ENCODE results near the gene CHRM1. TPM values are rescaled to one million over a fixed set of nuclear protein-coding genes. Genes with fewer than 3 reads are reported as not detected.

CHRM1 gene
- total and polyA plus RNA-seq, 2 donors = 0.05 TPM; not detected in 1

- Histone ChIP-seq H3K27me3 (ENCODE audit: control insufficient read depth in 2 of 2, insufficient read depth in 1 of 2, low read length in 1 of 2) (no peaks in the 10 kb centered on the region), H3K9me3 (ENCODE audit: control insufficient read depth in 2 of 2, insufficient read depth in 1 of 2, low read length in 1 of 2) (no peaks in the 10 kb centered on the region), H3K4me1 (ENCODE audit: control insufficient read depth in 2 of 2, insufficient read depth in 2 of 2, low read length in 2 of 2) (no peaks in the 10 kb centered on the region), H3K27ac (ENCODE audit: low read depth in 1 of 2, low read length in 1 of 2) (no peak overlapping the region), H3K4me3 (ENCODE audit: low read length in 2 of 2) (no peak overlapping the region), H3K36me3 (ENCODE audit: control insufficient read depth in 2 of 2, insufficient read depth in 2 of 2, low read length in 1 of 2) (peaks cover 24 to 27% of the 10 kb centered on the region in 2 donors)
- WGBS = 96% methylated on average over 10 of the region's 10 CpGs
- no peak for DNase-seq (ENCODE audit: low read depth in 6 of 9, low spot score in 9 of 9)
Observed at GRCh38 chr11:62892077-62892922, 28.9 kb downstream of the CHRM1 start.

- peaks cover 48 to 53% of the 10 kb centered on the region in 2 donors for H3K36me3 ChIP-seq (ENCODE audit: control insufficient read depth in 2 of 2, insufficient read depth in 2 of 2, low read length in 1 of 2)
- 96% methylated on average over 11 of the region's 11 CpGs for WGBS
Observed at GRCh38 chr11:62889484-62890437, 31.4 kb downstream of the CHRM1 start.

GRCh38 chr11:62889126-62889483, 32.1 kb downstream of the CHRM1 start:
- WGBS = 92% methylated on average over 2 of the region's 2 CpGs
- DNase-seq (ENCODE audit: low read depth in 6 of 9, low spot score in 9 of 9) = no peak
- no peaks in the 10 kb centered on the region for H3K4me1 ChIP-seq (ENCODE audit: control insufficient read depth in 2 of 2, insufficient read depth in 2 of 2, low read length in 2 of 2)
- H3K36me3 ChIP-seq (ENCODE audit: control insufficient read depth in 2 of 2, insufficient read depth in 2 of 2, low read length in 1 of 2) = peaks cover 54 to 59% of the 10 kb centered on the region in 2 donors
- no peaks in the 10 kb centered on the region for H3K27me3 ChIP-seq (ENCODE audit: control insufficient read depth in 2 of 2, insufficient read depth in 1 of 2, low read length in 1 of 2)
- H3K27ac ChIP-seq (ENCODE audit: low read depth in 1 of 2, low read length in 1 of 2) = no peak overlapping the region
- H3K4me3 ChIP-seq (ENCODE audit: low read length in 2 of 2) = no peak overlapping the region
- H3K9me3 ChIP-seq (ENCODE audit: control insufficient read depth in 2 of 2, insufficient read depth in 1 of 2, low read length in 1 of 2) = no peaks in the 10 kb centered on the region

More at GRCh38 chr11:62889484-62890437, 31.4 kb downstream of the CHRM1 start:
- H3K4me3 ChIP-seq (ENCODE audit: low read length in 2 of 2) = no peak overlapping the region
- no peaks in the 10 kb centered on the region for H3K27me3 ChIP-seq (ENCODE audit: control insufficient read depth in 2 of 2, insufficient read depth in 1 of 2, low read length in 1 of 2)
- DNase-seq (ENCODE audit: low read depth in 6 of 9, low spot score in 9 of 9) = no peak
- no peak overlapping the region for H3K27ac ChIP-seq (ENCODE audit: low read depth in 1 of 2, low read length in 1 of 2)
- H3K9me3 ChIP-seq (ENCODE audit: control insufficient read depth in 2 of 2, insufficient read depth in 1 of 2, low read length in 1 of 2) = no peaks in the 10 kb centered on the region
- H3K4me1 ChIP-seq (ENCODE audit: control insufficient read depth in 2 of 2, insufficient read depth in 2 of 2, low read length in 2 of 2) = no peaks in the 10 kb centered on the region

GRCh38 chr11:62888406-62888805, 32.8 kb downstream of the CHRM1 start:
- DNase-seq (ENCODE audit: low read depth in 6 of 9, low spot score in 9 of 9) = no peak
- no peaks in the 10 kb centered on the region for H3K27me3 ChIP-seq (ENCODE audit: control insufficient read depth in 2 of 2, insufficient read depth in 1 of 2, low read length in 1 of 2)
- peaks cover 0 to 4% of the 10 kb centered on the region in 2 donors for H3K4me1 ChIP-seq (ENCODE audit: control insufficient read depth in 2 of 2, insufficient read depth in 2 of 2, low read length in 2 of 2)
- no peak overlapping the region for H3K27ac ChIP-seq (ENCODE audit: low read depth in 1 of 2, low read length in 1 of 2)
- H3K9me3 ChIP-seq (ENCODE audit: control insufficient read depth in 2 of 2, insufficient read depth in 1 of 2, low read length in 1 of 2) = no peaks in the 10 kb centered on the region
- WGBS = 99% methylated on average over 14 of the region's 14 CpGs
- peaks cover 61 to 66% of the 10 kb centered on the region in 2 donors for H3K36me3 ChIP-seq (ENCODE audit: control insufficient read depth in 2 of 2, insufficient read depth in 2 of 2, low read length in 1 of 2)
- no peak overlapping the region for H3K4me3 ChIP-seq (ENCODE audit: low read length in 2 of 2)

- no peaks in the 10 kb centered on the region for H3K27me3 ChIP-seq (ENCODE audit: control insufficient read depth in 2 of 2, insufficient read depth in 1 of 2, low read length in 1 of 2)
- H3K9me3 ChIP-seq (ENCODE audit: control insufficient read depth in 2 of 2, insufficient read depth in 1 of 2, low read length in 1 of 2) = no peaks in the 10 kb centered on the region
- no peak for DNase-seq (ENCODE audit: low read depth in 6 of 9, low spot score in 9 of 9)
- H3K4me3 ChIP-seq (ENCODE audit: low read length in 2 of 2) = no peak overlapping the region
- no peak overlapping the region for H3K27ac ChIP-seq (ENCODE audit: low read depth in 1 of 2, low read length in 1 of 2)
- WGBS = 97% methylated on average over 11 of the region's 11 CpGs
- H3K4me1 ChIP-seq (ENCODE audit: control insufficient read depth in 2 of 2, insufficient read depth in 2 of 2, low read length in 2 of 2) = peaks cover 10 to 25% of the 10 kb centered on the region in 2 donors
- H3K36me3 ChIP-seq (ENCODE audit: control insufficient read depth in 2 of 2, insufficient read depth in 2 of 2, low read length in 1 of 2) = peaks cover 72 to 73% of the 10 kb centered on the region in 2 donors
Observed at GRCh38 chr11:62885137-62885750, 35.9 kb downstream of the CHRM1 start.

- Histone ChIP-seq H3K9me3 (ENCODE audit: control insufficient read depth in 2 of 2, insufficient read depth in 1 of 2, low read length in 1 of 2) (no peaks in the 10 kb centered on the region), H3K4me1 (ENCODE audit: control insufficient read depth in 2 of 2, insufficient read depth in 2 of 2, low read length in 2 of 2) (peaks cover 17 to 34% of the 10 kb centered on the region in 2 donors), H3K36me3 (ENCODE audit: control insufficient read depth in 2 of 2, insufficient read depth in 2 of 2, low read length in 1 of 2) (peaks cover 59 to 67% of the 10 kb centered on the region in 2 donors), H3K4me3 (ENCODE audit: low read length in 2 of 2) (no peak overlapping the region), H3K27me3 (ENCODE audit: control insufficient read depth in 2 of 2, insufficient read depth in 1 of 2, low read length in 1 of 2) (no peaks in the 10 kb centered on the region), H3K27ac (ENCODE audit: low read depth in 1 of 2, low read length in 1 of 2) (no peak overlapping the region)
- DNase-seq (ENCODE audit: low read depth in 6 of 9, low spot score in 9 of 9) = no peak
- 96% methylated on average over 3 of the region's 3 CpGs for WGBS
Observed at GRCh38 chr11:62883673-62884072, 37.5 kb downstream of the CHRM1 start.

GRCh38 chr11:62882788-62883501, 38.2 kb downstream of the CHRM1 start:
- Histone ChIP-seq H3K27me3 (ENCODE audit: control insufficient read depth in 2 of 2, insufficient read depth in 1 of 2, low read length in 1 of 2) (no peaks in the 10 kb centered on the region), H3K4me1 (ENCODE audit: control insufficient read depth in 2 of 2, insufficient read depth in 2 of 2, low read length in 2 of 2) (peaks cover 17 to 34% of the 10 kb centered on the region in 2 donors), H3K4me3 (ENCODE audit: low read length in 2 of 2) (peak overlapping the region; percentile 4 to 96), H3K27ac (ENCODE audit: low read depth in 1 of 2, low read length in 1 of 2) (peak overlapping the region; percentile 34 to 54), H3K9me3 (ENCODE audit: control insufficient read depth in 2 of 2, insufficient read depth in 1 of 2, low read length in 1 of 2) (no peaks in the 10 kb centered on the region), H3K36me3 (ENCODE audit: control insufficient read depth in 2 of 2, insufficient read depth in 2 of 2, low read length in 1 of 2) (peaks cover 52 to 60% of the 10 kb centered on the region in 2 donors)
- WGBS = 94% methylated on average over 5 of the region's 5 CpGs
- DNase-seq (ENCODE audit: low read depth in 6 of 9, low spot score in 9 of 9) = no peak

- H3K4me1 ChIP-seq (ENCODE audit: control insufficient read depth in 2 of 2, insufficient read depth in 2 of 2, low read length in 2 of 2) = peaks cover 17 to 34% of the 10 kb centered on the region in 2 donors
- no peaks in the 10 kb centered on the region for H3K27me3 ChIP-seq (ENCODE audit: control insufficient read depth in 2 of 2, insufficient read depth in 1 of 2, low read length in 1 of 2)
- no peaks in the 10 kb centered on the region for H3K9me3 ChIP-seq (ENCODE audit: control insufficient read depth in 2 of 2, insufficient read depth in 1 of 2, low read length in 1 of 2)
- H3K4me3 ChIP-seq (ENCODE audit: low read length in 2 of 2) = peak overlapping the region; percentile 89 to 96
- H3K27ac ChIP-seq (ENCODE audit: low read depth in 1 of 2, low read length in 1 of 2) = peak overlapping the region in 1 of 2 donors; percentile 99
- H3K36me3 ChIP-seq (ENCODE audit: control insufficient read depth in 2 of 2, insufficient read depth in 2 of 2, low read length in 1 of 2) = peaks cover 46 to 55% of the 10 kb centered on the region in 2 donors
- 87% methylated on average over 6 of the region's 6 CpGs for WGBS
- DNase-seq (ENCODE audit: low read depth in 6 of 9, low spot score in 9 of 9) = no peak
Observed at GRCh38 chr11:62882431-62882749, 38.8 kb downstream of the CHRM1 start.
